GM19351 (cell line): ENCODE data around the gene GALNT17.
"Not testable (repeated sequence)": the region's sequence is repeated elsewhere in the genome, so short reads cannot be mapped to it uniquely, and the experiment has no call there.

Source experiments
- ATAC-seq: cut with Tn5 transposase; IDR thresholded peaks from one replicate; pipeline ENCODE4 v1.9.1; 2021; ENCODE audit warnings: mild to moderate bottlenecking, moderate library complexity; ENCODE audit not compliant: unreplicated experiment

The GALNT17 gene

GRCh38 chr7:71229699-71230098, 97.8 kb downstream of the GALNT17 start:
- no peak for ATAC-seq

GRCh38 chr7:71235253-71235652, 103.3 kb downstream of the GALNT17 start:
- ATAC-seq = no peak

GRCh38 chr7:71236230-71237105, 104.5 kb downstream of the GALNT17 start:
- ATAC-seq = no peak

- ATAC-seq = no peak
These were observed 106.0 kb downstream of the GALNT17 start for GRCh38 chr7:71237945-71238344.

GRCh38 chr7:71238581-71239295, 106.8 kb downstream of the GALNT17 start:
- no peak for ATAC-seq

DNA sequence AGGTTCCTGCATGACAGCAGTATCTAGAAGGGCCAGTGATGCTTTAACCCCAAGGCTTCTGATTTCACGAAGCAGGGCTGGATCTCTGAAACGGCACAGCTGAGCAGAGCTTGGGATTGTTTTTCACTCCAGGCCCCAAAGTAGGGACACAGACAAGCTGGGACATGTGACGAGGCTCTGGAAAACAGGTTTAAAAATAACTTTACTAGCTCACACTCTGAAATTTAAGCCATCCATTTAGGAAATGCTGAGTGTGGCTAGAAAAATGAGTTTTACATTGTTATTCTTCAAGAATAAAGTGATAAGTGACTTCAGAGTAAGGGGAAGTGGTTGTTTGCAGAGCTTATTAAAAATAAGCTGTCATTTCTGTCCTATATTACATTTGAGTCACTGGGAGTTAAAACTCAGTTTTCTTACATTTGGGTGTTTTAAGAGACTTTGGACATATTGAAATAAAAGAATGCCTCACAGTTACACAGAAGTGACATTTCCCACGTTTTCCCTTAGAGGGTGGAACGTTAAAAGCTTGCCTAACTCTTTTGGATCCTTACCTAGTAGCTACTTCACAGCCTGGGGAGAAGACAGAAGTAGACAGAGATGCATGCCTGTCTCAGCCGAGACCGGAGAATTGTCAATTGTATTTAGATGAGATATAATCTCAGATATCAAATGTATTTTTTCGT, 107.8 kb downstream of the GALNT17 start:
- ATAC-seq = no peak

DNA sequence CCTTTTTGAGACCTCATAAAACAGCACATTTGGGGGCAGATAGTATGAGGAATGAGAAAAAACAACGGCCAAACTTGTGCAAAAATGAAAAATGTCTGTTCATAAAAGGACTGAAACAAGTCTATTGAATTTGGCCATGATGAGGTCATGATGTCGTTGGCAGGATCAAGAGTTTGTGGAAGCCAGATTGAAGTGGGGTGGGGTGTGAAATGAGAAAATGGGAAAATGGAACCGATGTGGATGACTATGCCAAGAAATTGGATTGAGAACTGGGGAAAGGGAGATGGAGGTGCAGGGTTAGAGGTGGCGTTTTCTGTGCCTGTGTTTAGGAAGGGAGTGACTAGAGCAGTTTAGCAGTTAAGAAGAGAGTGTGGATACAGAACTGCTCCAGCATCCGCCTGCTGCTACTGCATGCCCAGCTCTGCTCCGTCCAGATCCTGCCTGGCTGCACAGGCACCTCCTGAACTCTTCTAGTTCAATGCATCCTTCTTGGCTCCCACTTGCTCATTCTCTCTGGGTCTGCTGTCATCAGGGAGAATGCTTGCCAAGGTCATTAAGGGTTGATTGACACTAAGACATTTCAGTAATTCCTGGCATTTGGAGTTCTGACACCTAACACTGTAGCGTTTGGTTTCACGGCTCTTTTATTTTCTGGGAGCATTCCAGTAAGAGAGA, 111.9 kb downstream of the GALNT17 start:
- ATAC-seq = no peak

GRCh38 chr7:71245038-71245437, 113.1 kb downstream of the GALNT17 start:
- no peak for ATAC-seq

GRCh38 chr7:71251706-71252105, 119.8 kb downstream of the GALNT17 start:
- ATAC-seq = no peak

GRCh38 chr7:71254751-71255150, 122.8 kb downstream of the GALNT17 start:
- no peak for ATAC-seq

DNA sequence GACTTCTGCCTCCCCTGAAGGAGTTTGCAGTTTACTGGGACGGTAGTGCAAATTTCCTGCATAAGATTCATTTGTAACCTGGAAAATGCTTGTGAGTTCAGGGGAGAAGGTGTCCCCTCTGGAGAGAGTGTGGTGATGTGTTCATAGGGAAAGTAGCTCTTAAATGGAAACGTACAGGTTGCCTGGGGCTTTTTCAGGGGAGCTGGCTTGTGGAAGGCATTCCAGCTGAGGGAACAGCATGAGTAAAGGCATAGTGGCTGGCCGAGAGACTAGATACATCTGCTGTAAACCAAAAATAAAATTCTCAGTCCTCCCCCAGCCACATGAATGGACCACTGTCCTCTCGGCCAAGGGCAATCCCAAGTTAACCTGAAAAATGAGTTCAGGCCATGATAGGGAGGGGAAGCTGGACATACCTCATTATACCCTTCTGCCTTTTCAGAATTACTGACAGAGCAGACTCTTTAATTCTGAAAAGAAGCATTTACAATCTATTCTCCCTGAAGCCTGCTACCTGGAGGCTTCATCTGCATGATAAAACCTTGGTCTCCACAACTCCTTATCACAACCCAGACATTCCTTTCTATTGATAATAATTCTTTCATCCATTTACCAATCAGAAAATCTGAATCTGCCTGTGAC, 123.7 kb downstream of the GALNT17 start:
- ATAC-seq = no peak

- no peak for ATAC-seq
These were observed 129.1 kb downstream of the GALNT17 start for GRCh38 chr7:71261066-71261465.

DNA sequence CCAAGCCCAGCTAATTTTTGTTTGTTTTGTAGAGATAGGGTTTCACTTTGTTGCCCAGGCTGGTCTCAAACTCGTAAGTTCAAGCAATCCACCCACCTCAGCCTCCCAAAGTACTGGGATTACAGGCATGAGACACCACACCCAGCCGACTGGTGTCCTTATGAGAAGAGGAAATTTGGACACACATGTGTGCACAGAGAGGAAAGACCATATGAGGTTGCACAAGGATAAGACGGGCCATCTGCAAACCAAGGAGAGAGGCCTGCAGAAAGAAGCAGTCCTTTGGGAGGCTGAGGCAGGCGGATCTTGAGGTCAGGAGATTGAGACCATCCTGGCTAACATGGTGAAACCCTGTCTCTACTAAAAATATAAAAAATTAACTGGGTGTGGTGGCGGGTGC, 130.9 kb downstream of the GALNT17 start:
- ATAC-seq = not testable (repeated sequence)

GRCh38 chr7:71264005-71264404, 132.1 kb downstream of the GALNT17 start:
- ATAC-seq = no peak

DNA sequence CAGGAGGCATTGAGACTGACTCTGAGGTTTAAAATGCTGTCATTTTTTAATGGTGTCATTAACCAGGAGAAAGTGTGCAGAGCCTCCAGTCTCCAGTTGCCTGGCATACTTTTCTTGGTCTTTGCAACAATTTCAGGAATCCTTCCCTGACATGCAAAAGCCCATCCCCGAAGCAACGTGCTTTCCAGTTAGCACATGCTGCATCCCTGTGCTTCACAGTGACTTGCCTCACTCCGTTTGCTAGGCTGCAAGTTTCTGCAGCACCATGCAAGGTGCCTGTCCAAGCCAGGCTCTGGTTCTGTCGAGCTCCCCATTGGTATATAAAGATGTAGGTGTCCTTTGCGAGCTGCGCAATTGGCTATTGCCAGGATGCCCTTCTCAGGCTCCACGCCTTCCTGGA, 135.0 kb downstream of the GALNT17 start:
- ATAC-seq = no peak

- ATAC-seq = no peak
These were observed 136.0 kb downstream of the GALNT17 start for GRCh38 chr7:71267734-71268469.

- ATAC-seq = no peak
These were observed 138.6 kb downstream of the GALNT17 start for GRCh38 chr7:71270558-71270957.

- ATAC-seq = no peak
These were observed 139.3 kb downstream of the GALNT17 start for GRCh38 chr7:71271203-71271602.

GRCh38 chr7:71272509-71273490, 140.9 kb downstream of the GALNT17 start:
- no peak for ATAC-seq
